ENCODE measurements around the gene YIF1A. TPM values are rescaled to one million over a fixed set of nuclear protein-coding genes. Genes with fewer than 3 reads are reported as not detected.

The YIF1A gene
- total and polyA plus RNA-seq, 4 donors: 93.0 to 136 (median 117) TPM

DNA sequence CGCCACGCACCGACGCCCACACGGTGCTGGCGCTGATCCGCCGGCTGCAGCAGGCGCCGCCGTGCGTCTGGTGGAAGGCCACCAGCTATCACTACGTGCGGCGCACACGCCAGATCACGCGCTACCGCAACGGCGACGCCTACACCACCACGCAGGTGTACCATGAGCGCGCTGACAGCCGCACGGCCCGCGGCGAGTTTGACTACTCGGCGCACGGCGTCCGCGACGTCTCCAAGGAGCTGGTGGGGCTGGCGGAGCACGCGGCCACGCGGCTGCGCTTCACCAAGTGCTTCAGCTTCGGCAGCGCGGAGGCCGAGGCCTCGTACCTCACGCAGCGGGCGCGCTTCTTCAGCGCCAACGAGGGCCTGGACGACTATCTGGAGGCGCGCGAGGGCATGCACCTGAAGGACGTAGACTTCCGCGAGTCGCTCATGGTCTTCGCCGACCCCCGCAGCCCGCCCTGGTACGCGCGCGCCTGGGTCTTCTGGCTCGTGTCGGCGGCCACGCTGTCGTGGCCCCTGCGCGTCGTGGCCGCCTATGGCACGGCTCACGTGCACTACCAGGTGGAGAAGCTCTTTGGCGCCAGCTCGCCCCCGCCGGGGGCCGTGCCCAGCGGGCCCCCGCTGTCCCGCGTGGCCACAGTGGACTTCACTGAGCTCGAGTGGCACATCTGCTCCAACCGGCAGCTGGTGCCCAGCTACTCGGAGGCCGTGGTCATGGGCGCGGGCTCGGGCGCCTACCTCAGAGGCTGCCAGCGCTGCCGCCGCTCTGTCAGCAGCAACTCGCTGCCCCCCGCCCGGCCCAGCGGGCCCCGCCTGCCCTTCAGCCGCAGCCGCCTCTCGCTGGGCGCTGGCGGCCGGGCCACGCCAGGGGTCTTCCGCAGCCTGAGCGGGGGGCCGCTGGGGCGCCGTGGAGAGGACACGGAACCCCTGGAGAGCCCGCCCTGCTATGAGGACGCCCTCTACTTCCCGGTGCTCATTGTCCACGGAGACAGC is 6.0 kb upstream of the YIF1A start (continued):
- TF ChIP-seq, protein P1, sequence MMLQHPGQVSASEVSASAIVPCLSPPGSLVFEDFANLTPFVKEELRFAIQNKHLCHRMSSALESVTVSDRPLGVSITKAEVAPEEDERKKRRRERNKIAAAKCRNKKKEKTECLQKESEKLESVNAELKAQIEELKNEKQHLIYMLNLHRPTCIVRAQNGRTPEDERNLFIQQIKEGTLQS (IDR thresholded peaks at IDR 0.05): no peak
- TF ChIP-seq TAF1 (conservative IDR thresholded peaks at IDR 0.05) (no peak), EGR1 (IDR thresholded peaks at IDR 0.05; ENCODE audit: low read depth in 2 of 2) (no peak), SP1 (IDR thresholded peaks at IDR 0.05) (no peak), RAD21 (IDR thresholded peaks at IDR 0.05) (no peak), NR2F2 (IDR thresholded peaks at IDR 0.05) (no peak)
- TF ChIP-seq, protein P2, sequence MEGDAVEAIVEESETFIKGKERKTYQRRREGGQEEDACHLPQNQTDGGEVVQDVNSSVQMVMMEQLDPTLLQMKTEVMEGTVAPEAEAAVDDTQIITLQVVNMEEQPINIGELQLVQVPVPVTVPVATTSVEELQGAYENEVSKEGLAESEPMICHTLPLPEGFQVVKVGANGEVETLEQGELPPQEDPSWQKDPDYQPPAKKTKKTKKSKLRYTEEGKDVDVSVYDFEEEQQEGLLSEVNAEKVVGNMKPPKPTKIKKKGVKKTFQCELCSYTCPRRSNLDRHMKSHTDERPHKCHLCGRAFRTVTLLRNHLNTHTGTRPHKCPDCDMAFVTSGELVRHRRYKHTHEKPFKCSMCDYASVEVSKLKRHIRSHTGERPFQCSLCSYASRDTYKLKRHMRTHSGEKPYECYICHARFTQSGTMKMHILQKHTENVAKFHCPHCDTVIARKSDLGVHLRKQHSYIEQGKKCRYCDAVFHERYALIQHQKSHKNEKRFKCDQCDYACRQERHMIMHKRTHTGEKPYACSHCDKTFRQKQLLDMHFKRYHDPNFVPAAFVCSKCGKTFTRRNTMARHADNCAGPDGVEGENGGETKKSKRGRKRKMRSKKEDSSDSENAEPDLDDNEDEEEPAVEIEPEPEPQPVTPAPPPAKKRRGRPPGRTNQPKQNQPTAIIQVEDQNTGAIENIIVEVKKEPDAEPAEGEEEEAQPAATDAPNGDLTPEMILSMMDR (IDR thresholded peaks at IDR 0.05; ENCODE audit: low read depth, low read length, missing input control): no peak

DNA sequence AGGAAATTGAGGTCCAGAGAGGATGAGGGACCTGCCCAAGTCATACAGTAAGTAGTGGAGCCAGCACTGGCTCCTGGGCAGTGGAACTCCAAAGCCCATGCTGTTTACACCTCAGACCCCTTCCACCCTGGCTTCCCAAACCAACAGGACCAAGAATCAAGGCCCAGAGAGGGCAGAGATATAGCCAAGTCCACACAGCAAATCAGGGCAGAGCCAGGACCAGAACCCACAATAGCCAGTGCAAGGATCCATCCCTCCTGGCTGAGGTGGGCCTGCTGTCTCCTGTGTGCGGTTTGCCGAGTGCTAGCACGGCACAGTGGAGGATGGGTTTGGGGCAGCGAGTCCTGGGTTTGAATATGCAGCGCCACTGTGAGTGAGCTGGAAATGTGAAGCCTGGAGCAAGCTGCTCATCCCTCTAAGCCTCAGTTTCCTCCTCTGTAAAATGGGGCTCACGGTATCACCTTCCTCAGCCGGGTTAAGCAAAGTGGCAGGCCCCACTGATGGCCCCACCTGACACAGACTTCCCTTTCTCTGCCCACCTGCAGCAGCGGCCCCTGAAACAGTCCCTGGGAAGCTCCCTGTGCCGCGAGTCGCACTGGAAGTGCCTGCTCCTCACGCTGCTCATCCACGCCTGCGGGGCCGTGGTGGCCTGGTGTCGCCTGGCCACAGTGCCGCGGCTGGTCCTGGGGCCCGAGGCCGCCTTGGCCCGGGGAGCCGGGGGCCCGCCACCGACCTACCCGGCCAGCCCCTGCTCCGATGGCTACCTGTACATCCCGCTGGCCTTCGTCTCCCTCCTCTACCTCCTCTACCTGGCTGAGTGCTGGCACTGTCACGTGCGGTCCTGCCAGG is 5.1 kb upstream of the YIF1A start:
- Histone ChIP-seq H3K9ac (ENCODE audit: low read depth in 1 of 2, low read length in 2 of 2) (no peak overlapping the region), H3K9me3 (ENCODE audit: control insufficient read depth in 4 of 4, low read length in 3 of 4) (no peaks in the 10 kb centered on the region), H3K27ac (ENCODE audit: low read depth in 1 of 2, low read length in 2 of 2) (no peak overlapping the region), H3K36me3 (ENCODE audit: control insufficient read depth in 4 of 4, insufficient read depth in 3 of 4, low read depth in 1 of 4, low read length in 3 of 4) (no peaks in the 10 kb centered on the region), H3K27me3 (ENCODE audit: control insufficient read depth in 4 of 4, insufficient read depth in 4 of 4, low read length in 3 of 4) (peaks cover 0 to 5% (median 0%) of the 10 kb centered on the region in 4 donors), H3K4me1 (ENCODE audit: control insufficient read depth in 4 of 4, insufficient read depth in 4 of 4, low read length in 3 of 4) (peaks cover 9 to 18% (median 11%) of the 10 kb centered on the region in 4 donors), H3K4me3 (ENCODE audit: low read depth in 1 of 3, low read length in 3 of 3) (no peak overlapping the region)
- no peak for DNase-seq (ENCODE audit: low spot score)
- TF ChIP-seq, protein P3, sequence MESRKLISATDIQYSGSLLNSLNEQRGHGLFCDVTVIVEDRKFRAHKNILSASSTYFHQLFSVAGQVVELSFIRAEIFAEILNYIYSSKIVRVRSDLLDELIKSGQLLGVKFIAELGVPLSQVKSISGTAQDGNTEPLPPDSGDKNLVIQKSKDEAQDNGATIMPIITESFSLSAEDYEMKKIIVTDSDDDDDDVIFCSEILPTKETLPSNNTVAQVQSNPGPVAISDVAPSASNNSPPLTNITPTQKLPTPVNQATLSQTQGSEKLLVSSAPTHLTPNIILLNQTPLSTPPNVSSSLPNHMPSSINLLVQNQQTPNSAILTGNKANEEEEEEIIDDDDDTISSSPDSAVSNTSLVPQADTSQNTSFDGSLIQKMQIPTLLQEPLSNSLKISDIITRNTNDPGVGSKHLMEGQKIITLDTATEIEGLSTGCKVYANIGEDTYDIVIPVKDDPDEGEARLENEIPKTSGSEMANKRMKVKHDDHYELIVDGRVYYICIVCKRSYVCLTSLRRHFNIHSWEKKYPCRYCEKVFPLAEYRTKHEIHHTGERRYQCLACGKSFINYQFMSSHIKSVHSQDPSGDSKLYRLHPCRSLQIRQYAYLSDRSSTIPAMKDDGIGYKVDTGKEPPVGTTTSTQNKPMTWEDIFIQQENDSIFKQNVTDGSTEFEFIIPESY (IDR thresholded peaks at IDR 0.05): no peak
- no peak for TF ChIP-seq SP1 (IDR thresholded peaks at IDR 0.05)
- TF ChIP-seq RAD21 (IDR thresholded peaks at IDR 0.05): no peak
- no peak for TF ChIP-seq TAF1 (conservative IDR thresholded peaks at IDR 0.05)
- TF ChIP-seq, protein P1 (IDR thresholded peaks at IDR 0.05): no peak
- no peak for TF ChIP-seq FOXA1 (IDR thresholded peaks at IDR 0.05)
- TF ChIP-seq, protein P2 (IDR thresholded peaks at IDR 0.05; ENCODE audit: low read depth, low read length, missing input control): no peak
- TF ChIP-seq, protein P4, sequence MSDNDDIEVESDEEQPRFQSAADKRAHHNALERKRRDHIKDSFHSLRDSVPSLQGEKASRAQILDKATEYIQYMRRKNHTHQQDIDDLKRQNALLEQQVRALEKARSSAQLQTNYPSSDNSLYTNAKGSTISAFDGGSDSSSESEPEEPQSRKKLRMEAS (IDR thresholded peaks at IDR 0.05): no peak
- no peak for TF ChIP-seq FOXA2 (IDR thresholded peaks at IDR 0.05)
- TF ChIP-seq GABPA (IDR thresholded peaks at IDR 0.05 in 1 of 2, conservative IDR thresholded peaks at IDR 0.05 in 1 of 2): no peak
- TF ChIP-seq HNF4A (conservative IDR thresholded peaks at IDR 0.05): no peak
- no peak for TF ChIP-seq EGR1 (IDR thresholded peaks at IDR 0.05; ENCODE audit: low read depth in 2 of 2)
- no peak for TF ChIP-seq YY1 (IDR thresholded peaks at IDR 0.05)
- TF ChIP-seq HNF4G (IDR thresholded peaks at IDR 0.05): no peak
- TF ChIP-seq JUND (IDR thresholded peaks at IDR 0.05): no peak
- TF ChIP-seq RXRA (IDR thresholded peaks at IDR 0.05): no peak
- no peak for TF ChIP-seq NR2F2 (IDR thresholded peaks at IDR 0.05)
- TF ChIP-seq, protein P5, sequence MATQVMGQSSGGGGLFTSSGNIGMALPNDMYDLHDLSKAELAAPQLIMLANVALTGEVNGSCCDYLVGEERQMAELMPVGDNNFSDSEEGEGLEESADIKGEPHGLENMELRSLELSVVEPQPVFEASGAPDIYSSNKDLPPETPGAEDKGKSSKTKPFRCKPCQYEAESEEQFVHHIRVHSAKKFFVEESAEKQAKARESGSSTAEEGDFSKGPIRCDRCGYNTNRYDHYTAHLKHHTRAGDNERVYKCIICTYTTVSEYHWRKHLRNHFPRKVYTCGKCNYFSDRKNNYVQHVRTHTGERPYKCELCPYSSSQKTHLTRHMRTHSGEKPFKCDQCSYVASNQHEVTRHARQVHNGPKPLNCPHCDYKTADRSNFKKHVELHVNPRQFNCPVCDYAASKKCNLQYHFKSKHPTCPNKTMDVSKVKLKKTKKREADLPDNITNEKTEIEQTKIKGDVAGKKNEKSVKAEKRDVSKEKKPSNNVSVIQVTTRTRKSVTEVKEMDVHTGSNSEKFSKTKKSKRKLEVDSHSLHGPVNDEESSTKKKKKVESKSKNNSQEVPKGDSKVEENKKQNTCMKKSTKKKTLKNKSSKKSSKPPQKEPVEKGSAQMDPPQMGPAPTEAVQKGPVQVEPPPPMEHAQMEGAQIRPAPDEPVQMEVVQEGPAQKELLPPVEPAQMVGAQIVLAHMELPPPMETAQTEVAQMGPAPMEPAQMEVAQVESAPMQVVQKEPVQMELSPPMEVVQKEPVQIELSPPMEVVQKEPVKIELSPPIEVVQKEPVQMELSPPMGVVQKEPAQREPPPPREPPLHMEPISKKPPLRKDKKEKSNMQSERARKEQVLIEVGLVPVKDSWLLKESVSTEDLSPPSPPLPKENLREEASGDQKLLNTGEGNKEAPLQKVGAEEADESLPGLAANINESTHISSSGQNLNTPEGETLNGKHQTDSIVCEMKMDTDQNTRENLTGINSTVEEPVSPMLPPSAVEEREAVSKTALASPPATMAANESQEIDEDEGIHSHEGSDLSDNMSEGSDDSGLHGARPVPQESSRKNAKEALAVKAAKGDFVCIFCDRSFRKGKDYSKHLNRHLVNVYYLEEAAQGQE (IDR thresholded peaks at IDR 0.05): no peak
- 81% methylated on average over 30 of the region's 30 CpGs for WGBS
